Loucy (cell line): ENCODE results near the gene UNC80.

Source experiments
- H2AFZ ChIP-seq: fragments of 200-600 bp; sonication (generic); 2 replicates; pipeline ENCODE4 v1.6.0; 2016; ENCODE audit warnings: antibody characterized with exemption, mild to moderate bottlenecking, low read length, moderate library complexity
- H3F3A ChIP-seq: fragments of 200-600 bp; 2 replicates; pipeline ENCODE4 v1.6.0; 2016; ENCODE audit warnings: antibody characterized with exemption, low read depth, mild to moderate bottlenecking
- H3K27me3 ChIP-seq: fragments of 200-600 bp; sonication (generic); 2 replicates; pipeline ENCODE4 v1.6.1; 2014; ENCODE audit warnings: low read length, mild to moderate bottlenecking; ENCODE audit not compliant: insufficient read depth, poor library complexity, severe bottlenecking
- H3K36me3 ChIP-seq: fragments of 200-600 bp; sonication (generic); 2 replicates; pipeline ENCODE4 v1.6.1; 2016; ENCODE audit warnings: low read length; ENCODE audit not compliant: insufficient read depth
- H3K4me1 ChIP-seq: fragments of 200-600 bp; sonication (generic); 2 replicates; pipeline ENCODE4 v1.5.1; 2014; ENCODE audit warnings: low read length, mild to moderate bottlenecking; ENCODE audit not compliant: insufficient read depth, poor library complexity, severe bottlenecking
- H3K4me2 ChIP-seq: fragments of 200-600 bp; sonication (generic); 2 replicates; pipeline ENCODE4 v1.6.0; 2014; ENCODE audit warnings: antibody characterized with exemption, low read length, low read depth, mild to moderate bottlenecking; ENCODE audit not compliant: poor library complexity, severe bottlenecking
- H3K4me3 ChIP-seq: fragments of 200-600 bp; sonication (generic); 2 replicates; pipeline ENCODE4 v1.5.1; 2014; ENCODE audit warnings: low read length, mild to moderate bottlenecking, mixed read lengths; ENCODE audit not compliant: poor library complexity, severe bottlenecking
- H3K79me2 ChIP-seq: fragments of 200-600 bp; sonication (generic); 2 replicates; pipeline ENCODE4 v1.6.1; 2014; ENCODE audit warnings: low read length; ENCODE audit not compliant: insufficient read depth
- H3K9ac ChIP-seq: fragments of 200-600 bp; sonication (generic); 2 replicates; pipeline ENCODE4 v1.6.0; 2014; ENCODE audit warnings: mild to moderate bottlenecking, low read depth, low read length, moderate library complexity; ENCODE audit not compliant: poor library complexity, severe bottlenecking
- H3K9me2 ChIP-seq: fragments of 200-600 bp; sonication (generic); replicated peaks from 2 replicates; pipeline ENCODE4 v1.6.1; 2016; ENCODE audit warnings: low read depth, low read length, mixed read lengths
- H3K9me3 ChIP-seq: fragments of 200-600 bp; sonication (generic); 2 replicates; pipeline ENCODE4 v1.6.1; 2014; ENCODE audit warnings: mild to moderate bottlenecking, antibody characterized with exemption, low read length, low read depth; ENCODE audit not compliant: insufficient read depth
- H4K20me1 ChIP-seq: fragments of 200-600 bp; sonication (generic); 2 replicates; pipeline ENCODE4 v1.6.0; 2014; ENCODE audit warnings: antibody characterized with exemption, low read length, mild to moderate bottlenecking; ENCODE audit not compliant: insufficient read depth, poor library complexity, severe bottlenecking
- EZH2phosphoT487 ChIP-seq: fragments of 200-600 bp; IDR thresholded peaks from 2 replicates; pipeline ENCODE4 v1.6.1; 2018; ENCODE audit warnings: antibody characterized with exemption, mild to moderate bottlenecking, moderate library complexity, borderline replicate concordance
- TF ChIP-seq, protein P1 (sequence below): fragments of 200-600 bp; sonication (generic); conservative IDR thresholded peaks from 2 replicates; pipeline ENCODE4 v1.5.1; 2014; ENCODE audit warnings: mild to moderate bottlenecking, antibody characterized with exemption, low read length

UNC80 gene

DNA sequence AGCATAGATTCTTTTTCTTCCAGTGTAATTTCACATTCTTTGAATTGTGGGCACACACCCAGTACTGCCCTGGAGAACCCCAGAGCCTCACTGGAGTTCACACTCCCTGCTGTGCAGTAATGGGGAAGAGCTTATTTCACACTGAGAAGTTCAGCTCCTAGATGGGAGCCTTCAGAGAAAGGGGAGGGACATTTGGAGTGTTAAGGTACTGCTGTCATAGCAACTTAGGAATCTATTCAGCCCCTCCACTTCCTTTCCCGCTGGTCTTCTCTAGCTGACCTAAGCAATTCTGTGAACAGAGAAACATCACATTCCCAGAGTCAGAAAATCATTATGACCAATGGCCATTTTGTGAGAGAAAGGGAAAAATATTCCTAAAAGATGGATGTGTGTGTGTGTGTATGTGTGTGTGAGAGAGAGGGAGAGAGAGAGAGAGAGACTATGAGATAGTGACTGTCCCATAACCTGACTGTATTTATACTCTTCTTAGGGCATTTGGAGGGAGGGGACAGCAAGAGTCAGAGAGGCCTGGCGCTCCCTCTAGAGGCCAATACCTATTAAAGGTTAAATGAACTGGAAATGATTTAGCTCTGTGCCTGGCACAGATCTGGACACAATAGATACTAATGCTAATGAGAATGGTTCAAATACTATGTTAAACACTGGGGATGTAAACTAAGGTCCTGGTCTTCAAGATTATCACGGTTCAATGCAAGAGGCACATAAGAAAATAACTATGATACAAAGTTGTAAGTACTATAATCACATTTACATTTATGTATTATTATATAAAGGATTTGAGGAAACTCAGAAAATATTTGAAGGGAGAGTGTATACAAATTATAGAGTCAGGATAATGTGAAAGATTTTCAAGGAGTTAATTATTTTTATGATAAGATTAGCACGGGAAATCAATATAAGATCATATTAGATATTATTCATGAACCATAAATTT is 189.3 kb downstream of the UNC80 start:
- no peaks in the 10 kb centered on the region for H4K20me1 ChIP-seq
- H3K9me2 ChIP-seq = no peaks in the 10 kb centered on the region

DNA sequence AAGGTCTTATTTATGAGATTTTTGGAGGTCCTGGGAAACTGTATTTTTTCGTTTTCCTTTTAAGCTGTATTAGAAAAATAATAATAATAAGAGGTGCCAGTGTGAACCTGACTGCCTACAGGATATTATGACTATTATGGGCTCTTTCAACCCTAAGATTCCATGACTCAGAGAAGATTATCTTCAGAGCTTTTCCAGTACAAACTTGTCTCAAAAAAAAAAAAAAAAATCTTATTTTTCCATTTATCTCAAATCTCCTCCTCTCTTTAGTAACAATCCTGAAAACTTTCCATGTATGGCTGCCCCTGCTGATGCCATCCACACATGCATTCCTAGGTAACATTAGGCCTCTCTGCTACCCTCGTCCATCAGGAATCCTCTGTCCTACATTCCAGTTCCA is 194.1 kb downstream of the UNC80 start:
- Histone ChIP-seq H3K4me3 (no peak overlapping the region), H3K27me3 (no peaks in the 10 kb centered on the region), H3K9ac (no peak overlapping the region), H3K4me1 (no peaks in the 10 kb centered on the region), H3F3A (no peaks in the 10 kb centered on the region), H2AFZ (no peak overlapping the region), H4K20me1 (no peaks in the 10 kb centered on the region), H3K36me3 (no peaks in the 10 kb centered on the region), H3K9me2 (no peaks in the 10 kb centered on the region), H3K4me2 (no peak overlapping the region), H3K79me2 (no peaks in the 10 kb centered on the region), H3K9me3 (no peaks in the 10 kb centered on the region)
- TF ChIP-seq, protein P1, sequence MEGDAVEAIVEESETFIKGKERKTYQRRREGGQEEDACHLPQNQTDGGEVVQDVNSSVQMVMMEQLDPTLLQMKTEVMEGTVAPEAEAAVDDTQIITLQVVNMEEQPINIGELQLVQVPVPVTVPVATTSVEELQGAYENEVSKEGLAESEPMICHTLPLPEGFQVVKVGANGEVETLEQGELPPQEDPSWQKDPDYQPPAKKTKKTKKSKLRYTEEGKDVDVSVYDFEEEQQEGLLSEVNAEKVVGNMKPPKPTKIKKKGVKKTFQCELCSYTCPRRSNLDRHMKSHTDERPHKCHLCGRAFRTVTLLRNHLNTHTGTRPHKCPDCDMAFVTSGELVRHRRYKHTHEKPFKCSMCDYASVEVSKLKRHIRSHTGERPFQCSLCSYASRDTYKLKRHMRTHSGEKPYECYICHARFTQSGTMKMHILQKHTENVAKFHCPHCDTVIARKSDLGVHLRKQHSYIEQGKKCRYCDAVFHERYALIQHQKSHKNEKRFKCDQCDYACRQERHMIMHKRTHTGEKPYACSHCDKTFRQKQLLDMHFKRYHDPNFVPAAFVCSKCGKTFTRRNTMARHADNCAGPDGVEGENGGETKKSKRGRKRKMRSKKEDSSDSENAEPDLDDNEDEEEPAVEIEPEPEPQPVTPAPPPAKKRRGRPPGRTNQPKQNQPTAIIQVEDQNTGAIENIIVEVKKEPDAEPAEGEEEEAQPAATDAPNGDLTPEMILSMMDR = no peak
- no peak for TF ChIP-seq EZH2phosphoT487

More for the DNA sequence above, 189.3 kb downstream of the UNC80 start:
- Histone ChIP-seq H3K4me1 (no peaks in the 10 kb centered on the region), H3K79me2 (no peaks in the 10 kb centered on the region), H3K9me3 (no peaks in the 10 kb centered on the region), H2AFZ (peak overlapping the region; percentile 4; the same call in 1 of the 2 replicates), H3K4me2 (no peak overlapping the region), H3K4me3 (no peak overlapping the region), H3K9ac (no peak overlapping the region), H3K36me3 (no peaks in the 10 kb centered on the region), H3K27me3 (no peaks in the 10 kb centered on the region), H3F3A (no peaks in the 10 kb centered on the region)
- no peak for TF ChIP-seq EZH2phosphoT487
- TF ChIP-seq, protein P1 = peak; percentile 78

DNA sequence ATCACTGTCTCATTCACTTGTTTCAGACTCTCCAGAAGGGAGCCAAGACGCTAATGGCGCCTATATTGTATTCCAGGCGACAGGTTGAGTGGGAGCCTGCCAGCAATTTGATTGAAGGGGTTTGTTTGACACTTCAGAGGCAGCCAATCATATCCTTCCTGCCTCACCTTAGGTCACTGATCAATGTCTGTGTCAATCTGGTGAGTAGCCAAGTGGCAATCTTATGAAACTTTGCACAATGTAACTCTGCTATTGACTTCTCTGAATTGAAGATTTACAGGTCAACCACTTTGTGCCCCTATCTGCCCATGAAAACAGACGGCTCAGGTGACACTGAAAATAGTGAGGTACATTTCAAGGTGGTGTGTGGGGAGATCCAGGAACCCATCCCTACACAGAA is 198.1 kb downstream of the UNC80 start:
- Histone ChIP-seq H2AFZ (no peak overlapping the region), H3K79me2 (no peaks in the 10 kb centered on the region), H3K9me2 (no peaks in the 10 kb centered on the region), H3F3A (no peaks in the 10 kb centered on the region), H3K4me1 (no peaks in the 10 kb centered on the region), H4K20me1 (no peaks in the 10 kb centered on the region), H3K9ac (no peak overlapping the region), H3K27me3 (no peaks in the 10 kb centered on the region), H3K4me2 (no peak overlapping the region), H3K36me3 (no peaks in the 10 kb centered on the region), H3K9me3 (no peaks in the 10 kb centered on the region), H3K4me3 (no peak overlapping the region)
- TF ChIP-seq, protein P1 = no peak
- no peak for TF ChIP-seq EZH2phosphoT487
